OCI-LY3 (cell line): Measurements from ENCODE around the gene B4GALT2.

Experiments used
- H2AFZ ChIP-seq: fragments of 200-600, 300-600 bp; shearing (Covaris generic); 2 replicates; pipeline ENCODE4 v1.6.0; 2014; ENCODE audit warnings: antibody characterized with exemption, low read depth, low read length
- H3K27ac ChIP-seq: fragments of 200-600, 300-600 bp; sonication (generic); 2 replicates; pipeline ENCODE4 v1.5.1; 2014; ENCODE audit warnings: mild to moderate bottlenecking, low read length, moderate library complexity, mixed read lengths
- H3K27me3 ChIP-seq: fragments of 200-600, 300-600 bp; sonication (generic); 2 replicates; pipeline ENCODE4 v1.6.1; 2014; ENCODE audit warnings: low read depth, low read length, mixed read lengths
- H3K36me3 ChIP-seq: fragments of 200-600, 300-600 bp; sonication (generic); replicated peaks from 2 replicates; pipeline ENCODE3; 2014; ENCODE audit warnings: low read depth, low read length, mixed read lengths
- H3K4me1 ChIP-seq: fragments of 300-600, 200-600 bp; sonication (generic); 2 replicates; pipeline ENCODE4 v1.6.1; 2014; ENCODE audit warnings: low read length, mixed read lengths
- H3K4me2 ChIP-seq: fragments of 200-600, 300-600 bp; sonication (generic); 2 replicates; pipeline ENCODE4 v1.6.1; 2014; ENCODE audit warnings: low read length, mixed read lengths
- H3K4me3 ChIP-seq: fragments of 300-600, 200-600 bp; sonication (generic); 2 replicates; pipeline ENCODE4 v1.5.1; 2014; ENCODE audit warnings: antibody characterized with exemption, mild to moderate bottlenecking, low read length, moderate library complexity
- H3K79me2 ChIP-seq: fragments of 300-600, 200-600 bp; shearing (Covaris generic); 2 replicates; pipeline ENCODE4 v1.6.1; 2014; ENCODE audit warnings: mild to moderate bottlenecking, low read length, mixed read lengths
- H3K9ac ChIP-seq: fragments of 300-600, 200-600 bp; shearing (Covaris generic); 2 replicates; pipeline ENCODE4 v1.6.0; 2014; ENCODE audit warnings: mild to moderate bottlenecking, low read length, moderate library complexity
- H3K9me3 ChIP-seq: fragments of 200-600, 300-600 bp; shearing (Covaris generic); 2 replicates; pipeline ENCODE4 v1.6.1; 2014; ENCODE audit warnings: low read length, mixed read lengths; ENCODE audit not compliant: insufficient read depth
- H4K20me1 ChIP-seq: fragments of 200-600, 300-600 bp; sonication (generic); 2 replicates; pipeline ENCODE4 v1.6.1; 2016; ENCODE audit warnings: low read length, mixed read lengths; ENCODE audit not compliant: insufficient read depth
- CTCF ChIP-seq: fragments of 200-600, 300-600 bp; sonication (generic); IDR thresholded peaks from 2 replicates; pipeline ENCODE4 v1.5.1; 2014; ENCODE audit warnings: antibody characterized with exemption, low read length, low read depth
- EZH2phosphoT487 ChIP-seq: fragments of 200-600 bp; shearing (Covaris generic); IDR thresholded peaks from 2 replicates; pipeline ENCODE4 v1.6.1; 2018; ENCODE audit warnings: antibody characterized with exemption, mixed run types, low read depth

B4GALT2 gene

GRCh38 chr1:43931711-43932660 lies 47.0 kb upstream of the B4GALT2 start:
- H3K79me2 ChIP-seq, result no peaks in the 10 kb centered on the region

GRCh38 chr1:43932786-43933385 lies 46.1 kb upstream of the B4GALT2 start:
- no peak overlapping the region for H3K4me3 ChIP-seq
- H3K9ac ChIP-seq, result no peak overlapping the region
- H3K4me1 ChIP-seq, result no peaks in the 10 kb centered on the region

More at GRCh38 chr1:43931711-43932660, 47.0 kb upstream of the B4GALT2 start:
- Histone ChIP-seq H2AFZ (no peak overlapping the region), H3K9me3 (no peaks in the 10 kb centered on the region), H3K4me1 (no peaks in the 10 kb centered on the region), H4K20me1 (no peaks in the 10 kb centered on the region), H3K4me2 (no peak overlapping the region), H3K4me3 (no peak overlapping the region), H3K36me3 (no peaks in the 10 kb centered on the region), H3K9ac (no peak overlapping the region), H3K27me3 (no peaks in the 10 kb centered on the region), H3K27ac (no peak overlapping the region)
- TF ChIP-seq CTCF (no peak), EZH2phosphoT487 (no peak)

GRCh38 chr1:43933386-43934100 lies 45.5 kb upstream of the B4GALT2 start, which contains the start of gene ARTN:
TSS of gene ARTN (plus strand) at chr1:43933801. CDS start at chr1:43935657, 1,856 bp downstream.
- H3K36me3 ChIP-seq, result no peaks in the 10 kb centered on the region
- no peaks in the 10 kb centered on the region for H3K9me3 ChIP-seq
- no peaks in the 10 kb centered on the region for H4K20me1 ChIP-seq
- H3K27me3 ChIP-seq, result no peaks in the 10 kb centered on the region
- 0 out of 2 replicates have a peak within 1 kb of the TSS, but pooled peaks have one; percentile 30 for H2AFZ ChIP-seq
- no peak within 1 kb of the TSS for H3K9ac ChIP-seq
- no peaks in the 10 kb centered on the region for H3K79me2 ChIP-seq
- peak within 1 kb of the TSS; percentile 26; the same call in 1 of the 2 replicates for H3K4me3 ChIP-seq
- no peak within 1 kb of the TSS for H3K27ac ChIP-seq
- TF ChIP-seq CTCF, result no peak
- TF ChIP-seq EZH2phosphoT487, result no peak
- H3K4me1 ChIP-seq, result no peaks in the 10 kb centered on the region
- peak within 1 kb of the TSS; percentile 41 for H3K4me2 ChIP-seq

More at GRCh38 chr1:43932786-43933385, 46.1 kb upstream of the B4GALT2 start:
- no peak for TF ChIP-seq CTCF
- TF ChIP-seq EZH2phosphoT487, result no peak
- Histone ChIP-seq H3K27ac (no peak overlapping the region), H4K20me1 (no peaks in the 10 kb centered on the region), H3K79me2 (no peaks in the 10 kb centered on the region), H2AFZ (no peak overlapping the region), H3K9me3 (no peaks in the 10 kb centered on the region), H3K27me3 (no peaks in the 10 kb centered on the region), H3K4me2 (0 out of 2 replicates have a peak overlapping the region, but pooled peaks have one; percentile 41), H3K36me3 (no peaks in the 10 kb centered on the region)
